ENCODE measurements around the gene TEX264.

Gene TEX264

GRCh38 chr3:51673802-51674654 lies 3.0 kb downstream of the TEX264 start:
- DNase-seq, result no peak

DNA sequence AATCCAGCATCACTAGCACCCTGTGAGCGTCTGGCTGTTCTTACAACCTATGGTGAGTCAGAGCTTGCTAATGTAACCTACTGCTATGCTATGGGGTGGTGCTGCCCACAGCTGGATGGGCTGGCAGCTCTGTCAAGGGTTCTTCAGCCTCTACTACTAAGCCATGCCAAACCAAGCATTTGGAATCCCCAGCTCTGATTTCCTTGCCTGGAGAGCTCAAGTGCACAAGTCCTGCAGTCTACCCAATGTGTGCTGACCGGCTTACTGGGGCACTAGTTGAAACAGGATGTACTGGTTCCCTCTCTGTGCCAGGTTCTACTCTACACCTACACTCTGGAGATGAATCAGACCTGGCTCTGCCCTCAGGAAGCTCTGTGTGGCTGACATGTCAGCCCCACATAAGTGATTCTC lies 4.2 kb downstream of the TEX264 start:
- DNase-seq, result no peak

DNA sequence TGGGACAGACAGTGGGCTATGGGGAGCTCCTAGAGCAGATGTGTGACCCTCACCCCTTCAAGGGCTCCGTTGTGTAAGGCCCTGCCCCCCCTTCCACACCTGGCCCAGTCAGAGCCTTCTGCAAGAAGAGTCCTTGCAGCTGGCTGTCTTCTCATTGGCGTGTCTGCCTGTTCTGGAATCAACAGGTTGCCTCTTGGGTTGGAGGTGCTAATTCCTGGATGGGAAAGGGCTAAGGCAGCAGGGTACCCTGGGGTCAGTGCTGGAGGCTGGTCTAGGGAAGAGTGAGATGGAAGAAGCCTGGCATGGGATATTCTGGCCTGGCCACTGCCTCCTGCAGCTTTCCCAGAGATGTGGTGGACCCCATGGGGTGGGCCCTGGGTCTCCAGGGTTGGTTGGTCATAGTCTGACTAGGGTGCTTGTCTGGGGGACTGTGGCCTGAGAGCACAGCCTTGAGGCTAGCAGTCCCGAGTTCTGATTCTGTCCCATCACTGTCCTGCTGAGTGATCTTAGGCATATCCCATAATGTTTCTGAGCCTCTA lies 5.1 kb downstream of the TEX264 start:
- no peak for DNase-seq

GRCh38 chr3:51677358-51677757 lies 6.3 kb downstream of the TEX264 start:
- no peak for DNase-seq

- DNase-seq, result no peak
Observed at GRCh38 chr3:51678186-51678585, 7.1 kb downstream of the TEX264 start.

DNA sequence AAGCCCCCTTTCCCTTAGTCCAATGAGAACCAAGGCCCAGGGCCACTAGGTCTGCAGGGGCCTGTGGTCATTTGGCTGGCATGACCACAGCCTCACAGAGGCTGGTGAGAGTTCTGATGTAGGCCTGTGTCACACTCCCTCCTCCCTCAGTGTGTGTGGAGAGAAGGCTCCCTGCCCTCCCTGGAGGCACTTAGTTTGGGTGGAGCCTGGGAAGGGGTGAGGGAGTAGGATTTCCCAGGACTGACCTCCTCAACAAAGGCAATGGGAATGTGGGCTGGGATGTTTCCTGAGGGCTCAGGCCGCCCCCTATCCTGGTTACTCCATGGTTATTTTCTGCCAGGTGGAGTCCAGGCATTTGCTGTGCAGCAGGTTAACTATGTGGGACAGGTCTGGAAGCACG lies 7.6 kb downstream of the TEX264 start:
- no peak for DNase-seq

DNA sequence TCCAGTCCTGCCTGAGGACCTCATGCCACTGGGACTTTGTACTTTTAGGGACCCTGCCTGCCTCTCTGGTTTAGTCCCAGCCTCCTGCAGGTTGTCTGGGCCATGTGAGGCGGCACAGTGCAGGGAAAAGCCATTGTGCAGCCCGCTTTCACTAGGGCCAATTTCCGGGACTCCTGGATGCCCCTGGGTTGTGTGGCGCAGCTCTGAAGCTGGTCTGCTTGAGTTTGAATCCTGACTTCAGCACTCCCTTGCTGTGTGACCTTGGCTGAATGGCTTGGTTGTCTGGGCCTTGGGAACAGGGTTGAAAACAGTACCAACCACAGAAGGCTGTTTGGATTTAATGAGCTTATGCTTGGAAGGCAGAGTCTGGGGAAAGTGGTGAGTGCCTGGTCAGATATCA lies 8.3 kb downstream of the TEX264 start:
- DNase-seq, result no peak

DNA sequence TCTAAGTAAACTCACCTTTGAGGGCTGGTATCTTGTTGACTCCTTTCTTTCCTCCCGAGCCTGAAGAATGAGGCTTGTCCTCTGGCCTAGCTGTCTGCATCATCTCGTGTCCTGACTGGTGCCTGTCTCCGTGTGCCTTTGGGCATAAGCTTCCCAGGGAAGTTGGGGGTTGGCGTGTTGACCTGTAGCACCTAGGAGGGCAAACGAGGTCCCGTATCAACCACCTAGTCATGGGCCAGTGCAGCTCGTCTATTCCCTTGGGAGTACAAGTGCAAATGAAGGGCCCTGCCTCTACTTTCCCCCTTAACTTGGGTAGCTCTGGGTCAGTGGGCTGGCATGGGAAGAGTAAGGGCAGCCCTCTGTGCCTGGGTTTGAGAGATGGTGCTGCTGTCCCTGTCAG lies 8.7 kb downstream of the TEX264 start:
- DNase-seq, result no peak

DNA sequence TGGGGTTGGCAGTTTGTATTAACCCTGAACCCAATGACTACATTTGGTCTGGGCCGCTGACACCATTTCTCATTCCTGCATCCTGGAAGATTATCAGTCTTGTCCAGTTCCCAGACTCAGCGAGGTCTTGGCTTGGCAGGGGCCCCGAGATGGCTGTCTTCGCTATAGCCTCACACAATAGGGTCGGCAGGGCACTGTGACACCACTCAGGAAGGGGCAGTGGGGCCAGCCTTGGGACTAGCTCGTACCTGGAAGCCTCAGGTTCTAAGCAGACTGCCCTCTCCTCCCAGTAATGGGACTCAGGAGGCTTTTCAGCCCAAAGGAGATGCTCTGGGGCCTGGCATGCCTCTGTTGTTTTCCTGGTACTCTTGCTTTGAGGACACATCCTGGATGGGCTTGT lies 9.1 kb downstream of the TEX264 start:
- DNase-seq, result no peak

- DNase-seq, result no peak
Observed at GRCh38 chr3:51680663-51681230, 9.7 kb downstream of the TEX264 start.

- DNase-seq, result peak in 7 of 56 donors; percentile 11 to 44 (median 15)
Observed at GRCh38 chr3:51681453-51681852, 10.4 kb downstream of the TEX264 start.

DNA sequence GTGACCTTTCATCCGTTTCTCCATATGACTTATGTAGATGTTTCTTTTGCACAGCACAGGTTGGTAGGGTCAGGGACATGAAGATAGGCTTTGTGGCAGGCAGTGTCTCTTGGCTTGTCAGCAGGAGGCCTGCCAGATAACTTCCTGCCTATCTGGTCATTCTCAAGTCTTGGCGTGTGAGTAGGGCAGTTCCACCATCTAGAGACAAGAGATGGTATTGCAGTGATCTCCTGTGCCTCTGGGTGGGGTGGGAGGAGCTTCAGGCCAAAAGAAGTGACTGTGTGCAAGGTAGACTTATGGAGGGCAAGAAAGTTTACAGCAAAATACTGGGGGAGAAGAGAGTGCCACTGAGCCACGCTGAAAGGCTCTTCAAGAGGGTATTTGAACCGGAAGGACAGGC lies 11.0 kb downstream of the TEX264 start:
- DNase-seq, result peak in 22 of 56 donors; percentile 7 to 69 (median 24)

GRCh38 chr3:51682526-51682925 lies 11.5 kb downstream of the TEX264 start:
- no peak for DNase-seq

DNA sequence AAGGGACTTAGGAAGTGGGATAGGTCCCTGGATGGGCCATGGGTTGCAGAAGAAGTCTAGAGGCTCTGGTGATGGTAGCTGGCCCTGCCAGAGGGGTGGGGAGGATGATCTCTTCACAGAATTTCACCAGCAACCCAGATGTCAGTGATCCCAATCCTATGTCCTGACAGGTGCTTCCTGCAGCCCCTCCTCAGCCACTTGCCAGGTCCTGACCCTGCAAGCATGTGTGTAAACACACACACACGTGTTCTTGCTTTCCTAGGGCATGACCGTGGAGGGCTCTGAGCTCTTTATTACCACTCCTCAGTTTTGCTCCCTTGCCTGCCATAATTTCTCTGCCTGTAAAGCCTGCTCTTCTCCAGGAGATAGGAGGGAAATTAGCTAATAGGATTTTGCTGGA lies 12.5 kb downstream of the TEX264 start:
- DNase-seq, result no peak

DNA sequence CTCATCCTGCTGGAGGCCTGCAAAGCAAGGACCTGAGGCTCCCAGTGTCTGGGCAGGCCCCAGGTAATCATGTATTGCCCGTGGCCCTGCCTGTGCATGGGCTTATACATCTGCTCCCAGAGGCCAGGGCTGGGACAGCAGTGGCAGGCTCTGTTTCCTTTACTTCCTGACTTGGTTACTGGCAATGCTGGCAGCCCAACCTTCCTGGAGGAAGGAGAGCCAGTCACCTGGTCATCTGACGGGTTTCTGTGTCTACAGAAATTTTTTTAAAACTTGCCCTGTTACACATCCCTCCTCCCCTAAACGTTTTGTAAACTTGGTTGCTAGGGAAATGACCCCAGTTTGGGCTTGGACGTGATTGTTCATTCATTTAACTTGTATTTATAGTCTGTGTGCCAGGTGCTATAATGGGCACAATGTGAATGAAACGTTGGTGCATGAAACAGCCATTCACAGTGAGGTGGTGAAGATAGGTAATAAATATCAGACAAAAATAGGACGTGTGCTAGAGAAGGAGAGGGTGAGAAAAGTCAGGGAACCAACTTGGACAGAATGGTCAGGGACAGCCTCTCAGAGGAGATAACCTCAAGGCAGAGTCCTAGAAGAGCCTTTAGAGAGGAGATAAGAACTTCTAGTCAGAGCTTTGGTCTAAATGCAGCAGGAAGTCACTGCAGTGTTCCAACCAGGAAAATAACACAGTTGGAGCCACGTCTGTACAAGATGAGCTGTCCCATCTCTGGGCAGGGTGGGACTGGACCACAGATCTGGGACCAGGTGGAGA lies 14.1 kb downstream of the TEX264 start:
- no peak for DNase-seq

DNA sequence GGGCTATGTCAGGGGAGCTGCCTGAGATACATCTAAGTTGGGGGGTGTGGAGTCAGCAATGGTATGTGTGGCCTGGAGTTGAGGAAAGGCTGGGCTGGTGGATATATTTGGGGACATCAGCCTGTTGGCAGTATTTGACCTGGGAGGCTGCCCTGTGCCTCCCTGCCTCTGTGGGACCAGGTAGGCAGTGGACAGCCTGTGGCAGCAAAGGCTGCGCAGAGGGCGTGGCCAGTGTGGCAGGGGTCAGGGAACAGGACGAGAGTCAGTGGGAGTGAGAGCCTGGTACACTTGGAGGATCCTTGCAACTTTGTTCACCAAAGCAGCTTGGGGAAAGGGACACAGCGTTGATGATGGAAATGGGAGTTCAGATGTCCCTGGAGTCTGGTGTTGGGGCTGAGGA lies 15.0 kb downstream of the TEX264 start:
- no peak for DNase-seq

- no peak for DNase-seq
Observed at GRCh38 chr3:51686512-51687215, 15.6 kb downstream of the TEX264 start.

- DNase-seq, result no peak
Observed at GRCh38 chr3:51687431-51688205, 16.6 kb downstream of the TEX264 start.

- DNase-seq, result no peak
Observed at GRCh38 chr3:51688206-51688600, 17.2 kb downstream of the TEX264 start.

DNA sequence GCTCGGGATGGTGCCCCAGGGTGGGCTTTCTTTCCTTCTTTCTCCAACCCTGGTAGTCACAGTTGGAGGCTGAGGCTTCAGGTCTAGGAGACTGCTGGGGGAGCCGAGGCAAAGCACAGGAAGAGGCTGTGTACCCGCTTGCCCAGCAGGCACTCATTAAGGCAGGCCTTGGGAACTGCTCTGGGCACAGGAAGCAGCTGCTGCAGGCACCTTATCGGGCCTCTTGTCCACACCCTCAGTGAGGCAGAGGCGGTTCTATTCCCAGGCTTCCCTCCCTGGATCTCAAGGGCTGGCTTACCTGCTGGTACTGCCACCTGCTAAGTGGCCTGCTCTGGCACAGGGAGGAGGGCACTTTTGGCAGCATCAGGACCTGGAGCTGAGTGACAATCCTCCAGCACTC lies 20.0 kb downstream of the TEX264 start:
- DNase-seq, result peak in 1 of 56 donors; percentile 34

- DNase-seq, result peak in 2 of 56 donors; percentile 3 to 17
Observed at GRCh38 chr3:51691949-51692348, 20.9 kb downstream of the TEX264 start.
